HepG2 (cell line): ENCODE results near the gene IL1B. TPM values are rescaled to one million over a fixed set of nuclear protein-coding genes. Genes with fewer than 3 reads are reported as not detected.
A peak's percentile ranks its signal among the peaks of the same experiment; 100 is the strongest.

Experiments
- AKAP8 ChIP-seq: sonication (generic); formaldehyde crosslinking; IDR thresholded peaks from 2 replicates; pipeline ENCODE4 v1.5.1; 2020; ENCODE audit warnings: mild to moderate bottlenecking, missing genetic modification reagents
- CENPX ChIP-seq: sonication (generic); formaldehyde crosslinking; IDR thresholded peaks from 2 replicates; pipeline ENCODE4 v1.9.0; 2021; ENCODE audit warnings: mild to moderate bottlenecking, missing genetic modification reagents, moderate library complexity
- DPF2 ChIP-seq: sonication (generic); formaldehyde crosslinking; IDR thresholded peaks from 2 replicates; pipeline ENCODE4 v1.4.0; 2020; ENCODE audit warnings: mild to moderate bottlenecking, low read depth, missing genetic modification reagents, borderline replicate concordance
- EP300 ChIP-seq, 3 experiments: sonication (generic) in 1 of 3; formaldehyde crosslinking in 1 of 3; IDR thresholded peaks; 2 replicates each; pipeline versions ENCODE4 v1.5.1 to v1.6.1; 2011 to 2020; ENCODE audit warnings: low read depth in 2 of 3, low read length in 2 of 3, borderline replicate concordance in 1 of 3, improper control_type of control experiment in 1 of 3, mild to moderate bottlenecking in 1 of 3, missing genetic modification reagents in 1 of 3, moderate library complexity in 1 of 3
- EZH2 ChIP-seq: conservative IDR thresholded peaks from 2 replicates; pipeline ENCODE4 v1.6.1; 2012; ENCODE audit warnings: mild to moderate bottlenecking, low read depth, low read length, moderate library complexity
- HIVEP1 ChIP-seq: sonication (generic); formaldehyde crosslinking; IDR thresholded peaks from 2 replicates; pipeline ENCODE4 v1.4.0; 2020; ENCODE audit warnings: mild to moderate bottlenecking, missing genetic modification reagents
- KDM1A ChIP-seq: IDR thresholded peaks from 2 replicates; pipeline ENCODE4 v1.6.1; 2016; ENCODE audit warnings: missing compliant biosample characterization
- MIER2 ChIP-seq: IDR thresholded peaks from 2 replicates; pipeline ENCODE4 v1.6.1; 2016; ENCODE audit warnings: missing biosample characterization, missing genetic modification reagents
- NR2C2 ChIP-seq: sonication (generic); formaldehyde crosslinking; IDR thresholded peaks from 2 replicates; pipeline ENCODE4 v1.4.0; 2020; ENCODE audit warnings: missing genetic modification reagents, mild to moderate bottlenecking, moderate library complexity, borderline replicate concordance
- TOPORS ChIP-seq: sonication (generic); formaldehyde crosslinking; IDR thresholded peaks from 2 replicates; pipeline ENCODE4 v1.8.0; 2023; ENCODE audit warnings: mild to moderate bottlenecking, missing genetic modification reagents
- ZFP82 ChIP-seq: sonication (generic); formaldehyde crosslinking; IDR thresholded peaks from 2 replicates; pipeline ENCODE4 v1.5.1; 2020; ENCODE audit warnings: mild to moderate bottlenecking, missing genetic modification reagents, borderline replicate concordance
- ZNF24 ChIP-seq: fragments of 450-650 bp; IDR thresholded peaks from 2 replicates; pipeline ENCODE4 v1.6.1; 2017; ENCODE audit warnings: antibody characterized with exemption, mild to moderate bottlenecking
- ZNF331 ChIP-seq: sonication (generic); formaldehyde crosslinking; IDR thresholded peaks from 2 replicates; pipeline ENCODE4 v1.4.0; 2020; ENCODE audit warnings: missing genetic modification reagents
- ZNF350 ChIP-seq: sonication (generic); formaldehyde crosslinking; IDR thresholded peaks from 2 replicates; pipeline ENCODE4 v1.4.0; 2020; ENCODE audit warnings: mild to moderate bottlenecking, low read depth, missing genetic modification reagents, borderline replicate concordance
- ZNF747 ChIP-seq: sonication (generic); formaldehyde crosslinking; IDR thresholded peaks from 2 replicates; pipeline ENCODE4 v1.8.1; 2023; ENCODE audit warnings: missing genetic modification reagents, mild to moderate bottlenecking, borderline replicate concordance
- ZNF878 ChIP-seq: sonication (generic); formaldehyde crosslinking; IDR thresholded peaks from 2 replicates; pipeline ENCODE4 v1.8.1; 2023; ENCODE audit warnings: mild to moderate bottlenecking, missing genetic modification reagents, moderate library complexity
- polyA plus RNA-seq, 8 experiments: library from polyadenylated mRNA; depleted of rRNA in 3 of 8; stranded (reverse) in 7 of 8; unstranded in 1 of 8; fragments of >200 nt; fragmentation: Illumina TruSeq in 4 of 8; extraction: Trizol in 4 of 8; gene quantifications; 2 replicates each; pipeline versions ENCODE4 v1.2.1 to v1.2.3, GENCODE V29; 2011 to 2016; ENCODE audit warnings: low read depth in 4 of 8, missing spikeins in 1 of 8, mixed read lengths in 1 of 8; ENCODE audit not compliant: insufficient read depth in 1 of 8
- total RNA-seq, 5 experiments: library from RNA; depleted of rRNA; stranded (reverse); fragments of >200 nt; fragmentation: Illumina TruSeq; extraction: Trizol; gene quantifications; 2 replicates each; pipeline ENCODE4 v1.2.3, GENCODE V29; 2016; ENCODE audit warnings: low read depth in 1 of 5
- TF ChIP-seq, protein P1 (sequence below), 2 experiments: fragments of 450-650 bp in 1 of 2; sonication (generic) in 1 of 2; formaldehyde crosslinking; IDR thresholded peaks; 2 replicates each; pipeline versions ENCODE4 v1.5.0 to v1.8.0; 2020 to 2022; ENCODE audit warnings: mild to moderate bottlenecking in 1 of 2, missing genetic modification reagents in 1 of 2
- TF ChIP-seq, protein P2 (sequence below): IDR thresholded peaks from 2 replicates; pipeline ENCODE4 v1.6.1; 2016; ENCODE audit warnings: low read depth
- TF ChIP-seq, protein P3 (sequence below): sonication (generic); formaldehyde crosslinking; IDR thresholded peaks from 2 replicates; pipeline ENCODE4 v1.4.0; 2020; ENCODE audit warnings: missing genetic modification reagents
- TF ChIP-seq, protein P4 (sequence below): IDR thresholded peaks from 2 replicates; pipeline ENCODE4 v1.6.1; 2018; ENCODE audit warnings: missing genetic modification reagents
- TF ChIP-seq, protein P5 (sequence below): sonication (generic); formaldehyde crosslinking; IDR thresholded peaks from 2 replicates; pipeline ENCODE4 v1.4.0; 2020; ENCODE audit warnings: mild to moderate bottlenecking, missing genetic modification reagents

IL1B gene
- total and polyA plus RNA-seq, 2 of the 13 experiments (the other 11 are each of a cell fraction or from before 2014, with no cell fraction given) = 0.18 TPM; not detected in 1

DNA sequence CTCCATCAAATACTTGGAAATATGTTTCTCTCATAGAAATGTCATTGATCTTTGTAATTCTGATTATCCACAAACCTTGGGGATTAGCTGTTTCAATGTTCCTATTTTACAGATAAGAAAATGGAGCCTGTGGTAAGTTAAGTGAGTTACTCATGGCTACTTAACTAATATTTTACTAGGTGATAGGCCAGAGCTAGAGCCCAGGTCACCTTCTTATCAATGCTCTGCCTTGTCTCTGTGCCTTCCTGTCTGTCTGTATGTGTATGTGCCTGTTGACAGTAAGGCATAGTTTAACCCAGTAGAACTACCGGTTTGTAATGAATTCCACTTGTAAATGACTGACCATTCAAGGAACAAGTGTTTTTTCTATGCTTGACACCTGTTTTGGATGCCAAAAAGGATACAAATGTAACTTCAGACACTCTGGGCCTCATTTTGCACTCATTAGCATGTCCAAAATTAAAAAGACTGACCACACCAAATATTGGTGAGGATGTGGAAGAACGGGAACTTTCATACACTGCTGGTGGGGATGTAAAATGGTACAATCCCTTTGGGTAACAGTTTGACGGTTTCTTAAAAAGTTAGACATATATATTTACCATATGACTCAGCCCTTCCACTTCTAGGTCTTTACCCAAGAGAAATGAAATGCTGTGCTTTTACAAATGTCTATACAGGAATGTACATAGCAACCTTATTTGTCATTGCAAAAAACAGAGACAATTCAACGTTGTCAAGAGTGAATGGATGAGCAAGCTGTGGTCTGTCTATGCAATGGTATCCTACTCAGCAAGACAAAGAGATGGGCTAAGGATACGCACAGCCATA, 32.7 kb downstream of the IL1B start (continued):
- TF ChIP-seq EP300 (IDR thresholded peaks at IDR 0.05; ENCODE audit: low read depth in 2 of 2, low read length in 2 of 2) (peak; percentile 90 to 96), EP300 (CRISPR knock-in tag; IDR thresholded peaks at IDR 0.05; ENCODE audit: borderline replicate concordance) (peak; percentile 67; the same call in 1 of the 2 replicates), ZNF350 (CRISPR knock-in tag) (no peak), ZFP82 (CRISPR knock-in tag) (no peak), DPF2 (CRISPR knock-in tag) (peak; percentile 71; the same call in 1 of the 2 replicates), KDM1A (CRISPR knock-in tag) (peak; percentile 58; the same call in 1 of the 2 replicates), TOPORS (CRISPR knock-in tag) (no peak), AKAP8 (CRISPR knock-in tag) (no peak), MIER2 (CRISPR knock-in tag) (peak; percentile 55), ZNF747 (CRISPR knock-in tag) (peak; percentile 34; the same call in 1 of the 2 replicates), ZNF331 (CRISPR knock-in tag) (peak; percentile 17; the same call in 1 of the 2 replicates), ZNF878 (CRISPR knock-in tag) (peak; percentile 13; the same call in 1 of the 2 replicates), EZH2 (no peak), CENPX (no peak), NR2C2 (CRISPR knock-in tag) (0 out of 2 replicates have a peak, but pooled peaks have one; percentile 28), HIVEP1 (no peak), ZNF24 (0 out of 2 replicates have a peak, but pooled peaks have one; percentile 4)
- TF ChIP-seq, protein P1, sequence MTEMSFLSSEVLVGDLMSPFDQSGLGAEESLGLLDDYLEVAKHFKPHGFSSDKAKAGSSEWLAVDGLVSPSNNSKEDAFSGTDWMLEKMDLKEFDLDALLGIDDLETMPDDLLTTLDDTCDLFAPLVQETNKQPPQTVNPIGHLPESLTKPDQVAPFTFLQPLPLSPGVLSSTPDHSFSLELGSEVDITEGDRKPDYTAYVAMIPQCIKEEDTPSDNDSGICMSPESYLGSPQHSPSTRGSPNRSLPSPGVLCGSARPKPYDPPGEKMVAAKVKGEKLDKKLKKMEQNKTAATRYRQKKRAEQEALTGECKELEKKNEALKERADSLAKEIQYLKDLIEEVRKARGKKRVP (CRISPR knock-in tag; IDR thresholded peaks at IDR 0.05) = peak in 1 of 2 experiments; percentile 53; a peak in 2 of 4 replicates
- TF ChIP-seq, protein P2, sequence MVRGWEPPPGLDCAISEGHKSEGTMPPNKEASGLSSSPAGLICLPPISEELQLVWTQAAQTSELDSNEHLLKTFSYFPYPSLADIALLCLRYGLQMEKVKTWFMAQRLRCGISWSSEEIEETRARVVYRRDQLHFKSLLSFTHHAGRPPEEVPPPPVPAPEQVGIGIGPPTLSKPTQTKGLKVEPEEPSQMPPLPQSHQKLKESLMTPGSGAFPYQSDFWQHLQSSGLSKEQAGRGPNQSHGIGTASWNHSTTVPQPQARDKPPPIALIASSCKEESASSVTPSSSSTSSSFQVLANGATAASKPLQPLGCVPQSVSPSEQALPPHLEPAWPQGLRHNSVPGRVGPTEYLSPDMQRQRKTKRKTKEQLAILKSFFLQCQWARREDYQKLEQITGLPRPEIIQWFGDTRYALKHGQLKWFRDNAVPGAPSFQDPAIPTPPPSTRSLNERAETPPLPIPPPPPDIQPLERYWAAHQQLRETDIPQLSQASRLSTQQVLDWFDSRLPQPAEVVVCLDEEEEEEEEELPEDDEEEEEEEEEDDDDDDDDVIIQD (CRISPR knock-in tag) = peak; percentile 83
- TF ChIP-seq, protein P3, sequence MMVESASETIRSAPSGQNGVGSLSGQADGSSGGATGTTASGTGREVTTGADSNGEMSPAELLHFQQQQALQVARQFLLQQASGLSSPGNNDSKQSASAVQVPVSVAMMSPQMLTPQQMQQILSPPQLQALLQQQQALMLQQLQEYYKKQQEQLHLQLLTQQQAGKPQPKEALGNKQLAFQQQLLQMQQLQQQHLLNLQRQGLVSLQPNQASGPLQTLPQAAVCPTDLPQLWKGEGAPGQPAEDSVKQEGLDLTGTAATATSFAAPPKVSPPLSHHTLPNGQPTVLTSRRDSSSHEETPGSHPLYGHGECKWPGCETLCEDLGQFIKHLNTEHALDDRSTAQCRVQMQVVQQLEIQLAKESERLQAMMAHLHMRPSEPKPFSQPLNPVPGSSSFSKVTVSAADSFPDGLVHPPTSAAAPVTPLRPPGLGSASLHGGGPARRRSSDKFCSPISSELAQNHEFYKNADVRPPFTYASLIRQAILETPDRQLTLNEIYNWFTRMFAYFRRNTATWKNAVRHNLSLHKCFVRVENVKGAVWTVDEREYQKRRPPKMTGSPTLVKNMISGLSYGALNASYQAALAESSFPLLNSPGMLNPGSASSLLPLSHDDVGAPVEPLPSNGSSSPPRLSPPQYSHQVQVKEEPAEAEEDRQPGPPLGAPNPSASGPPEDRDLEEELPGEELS (CRISPR knock-in tag) = peak; percentile 73
- TF ChIP-seq, protein P4, sequence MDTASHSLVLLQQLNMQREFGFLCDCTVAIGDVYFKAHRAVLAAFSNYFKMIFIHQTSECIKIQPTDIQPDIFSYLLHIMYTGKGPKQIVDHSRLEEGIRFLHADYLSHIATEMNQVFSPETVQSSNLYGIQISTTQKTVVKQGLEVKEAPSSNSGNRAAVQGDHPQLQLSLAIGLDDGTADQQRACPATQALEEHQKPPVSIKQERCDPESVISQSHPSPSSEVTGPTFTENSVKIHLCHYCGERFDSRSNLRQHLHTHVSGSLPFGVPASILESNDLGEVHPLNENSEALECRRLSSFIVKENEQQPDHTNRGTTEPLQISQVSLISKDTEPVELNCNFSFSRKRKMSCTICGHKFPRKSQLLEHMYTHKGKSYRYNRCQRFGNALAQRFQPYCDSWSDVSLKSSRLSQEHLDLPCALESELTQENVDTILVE (CRISPR knock-in tag) = peak; percentile 31; the same call in 1 of the 2 replicates
- TF ChIP-seq, protein P5, sequence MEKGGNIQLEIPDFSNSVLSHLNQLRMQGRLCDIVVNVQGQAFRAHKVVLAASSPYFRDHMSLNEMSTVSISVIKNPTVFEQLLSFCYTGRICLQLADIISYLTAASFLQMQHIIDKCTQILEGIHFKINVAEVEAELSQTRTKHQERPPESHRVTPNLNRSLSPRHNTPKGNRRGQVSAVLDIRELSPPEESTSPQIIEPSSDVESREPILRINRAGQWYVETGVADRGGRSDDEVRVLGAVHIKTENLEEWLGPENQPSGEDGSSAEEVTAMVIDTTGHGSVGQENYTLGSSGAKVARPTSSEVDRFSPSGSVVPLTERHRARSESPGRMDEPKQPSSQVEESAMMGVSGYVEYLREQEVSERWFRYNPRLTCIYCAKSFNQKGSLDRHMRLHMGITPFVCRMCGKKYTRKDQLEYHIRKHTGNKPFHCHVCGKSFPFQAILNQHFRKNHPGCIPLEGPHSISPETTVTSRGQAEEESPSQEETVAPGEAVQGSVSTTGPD (CRISPR knock-in tag) = no peak
